HG03442 (cell line): ENCODE data around the gene CSRP3.

Experiments used
- ATAC-seq: cut with Tn5 transposase; IDR thresholded peaks from one replicate; pipeline ENCODE4 v1.9.1; 2021; ENCODE audit warnings: mild to moderate bottlenecking, moderate library complexity; ENCODE audit not compliant: unreplicated experiment

CSRP3 gene

GRCh38 chr11:19226378-19227195 is 24.8 kb upstream of the CSRP3 start:
- no peak for ATAC-seq

- no peak for ATAC-seq
These were observed 23.8 kb upstream of the CSRP3 start for GRCh38 chr11:19225581-19225980.

- ATAC-seq, result no peak
These were observed 23.3 kb upstream of the CSRP3 start for GRCh38 chr11:19225123-19225522.

- ATAC-seq, result no peak
These were observed 19.3 kb upstream of the CSRP3 start for GRCh38 chr11:19220903-19221724.

GRCh38 chr11:19218786-19219460 is 17.1 kb upstream of the CSRP3 start:
- no peak for ATAC-seq

GRCh38 chr11:19218216-19218615 is 16.4 kb upstream of the CSRP3 start:
- no peak for ATAC-seq

GRCh38 chr11:19216709-19217374 is 15.1 kb upstream of the CSRP3 start:
- ATAC-seq, result no peak

- ATAC-seq, result no peak
These were observed 14.2 kb upstream of the CSRP3 start for GRCh38 chr11:19216021-19216420.

- ATAC-seq, result no peak
These were observed 8.0 kb upstream of the CSRP3 start for GRCh38 chr11:19209617-19210370.

GRCh38 chr11:19208959-19209546 is 7.3 kb upstream of the CSRP3 start:
- ATAC-seq, result no peak

GRCh38 chr11:19208181-19208580 is 6.4 kb upstream of the CSRP3 start:
- no peak for ATAC-seq

GRCh38 chr11:19204836-19205235 is 3.1 kb upstream of the CSRP3 start:
- ATAC-seq, result no peak

GRCh38 chr11:19200410-19201201 is 1.2 kb downstream of the CSRP3 start:
- ATAC-seq, result no peak

- no peak for ATAC-seq
These were observed 2.0 kb downstream of the CSRP3 start for GRCh38 chr11:19199771-19200170.

- ATAC-seq, result no peak
These were observed 2.7 kb downstream of the CSRP3 start for GRCh38 chr11:19199048-19199447.

- no peak for ATAC-seq
These were observed 5.4 kb downstream of the CSRP3 start for GRCh38 chr11:19196432-19196831.

GRCh38 chr11:19194620-19195308 is 7.0 kb downstream of the CSRP3 start:
- no peak for ATAC-seq

GRCh38 chr11:19193916-19194315 is 7.9 kb downstream of the CSRP3 start:
- ATAC-seq, result no peak
